D721Med (cell line): ENCODE results near the gene CTTNBP2.
"Not testable (repeated sequence)": the region's sequence is repeated elsewhere in the genome, so short reads cannot be mapped to it uniquely, and the experiment has no call there.

ENCODE experiments used
- DNase-seq: peaks from one replicate; pipeline ENCODE4 v3.0.0; 2011; ENCODE audit warnings: low spot score; ENCODE audit not compliant: insufficient read length
- FAIRE-seq: peaks from 2 replicates; lab custom pipeline; 2011; peaks lifted over from hg19 to GRCh38; lab: Jason Lieb, UNC
- TF ChIP-seq, protein P1 (sequence below): IDR thresholded peaks from 2 replicates; pipeline ENCODE4 v1.5.1; 2012; ENCODE audit warnings: mild to moderate bottlenecking, control low read depth; ENCODE audit not compliant: insufficient read depth; ENCODE audit errors: missing control alignments

CTTNBP2 gene

DNA sequence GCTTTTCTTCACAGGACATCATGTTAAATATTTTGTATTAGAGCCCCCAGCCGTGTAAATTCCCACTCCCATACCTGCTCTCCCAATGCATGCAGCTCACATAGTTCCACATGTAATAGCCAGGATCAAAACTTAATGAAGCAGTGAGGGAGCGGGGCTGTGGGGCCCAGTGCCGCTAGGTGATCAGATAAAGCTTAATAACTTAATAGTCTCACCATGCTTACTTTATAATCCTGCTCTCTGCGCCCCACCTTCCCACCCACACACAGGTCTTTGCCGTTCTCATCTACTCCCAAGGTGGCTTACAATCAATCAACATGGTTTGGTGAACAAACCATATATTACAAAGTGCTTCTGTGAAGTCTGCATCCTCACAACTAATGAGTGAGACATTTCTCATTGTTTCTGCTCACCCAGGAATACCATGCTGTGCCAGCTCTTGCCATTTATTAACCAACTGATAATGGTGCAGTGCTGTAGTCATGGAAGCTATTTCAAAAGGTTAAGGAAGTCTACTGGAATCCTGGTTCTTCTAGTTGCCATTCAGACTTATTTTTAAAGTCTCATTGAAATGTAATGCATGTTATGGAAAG lies 156.4 kb downstream of the CTTNBP2 start:
- no peak for DNase-seq
- TF ChIP-seq, protein P1, sequence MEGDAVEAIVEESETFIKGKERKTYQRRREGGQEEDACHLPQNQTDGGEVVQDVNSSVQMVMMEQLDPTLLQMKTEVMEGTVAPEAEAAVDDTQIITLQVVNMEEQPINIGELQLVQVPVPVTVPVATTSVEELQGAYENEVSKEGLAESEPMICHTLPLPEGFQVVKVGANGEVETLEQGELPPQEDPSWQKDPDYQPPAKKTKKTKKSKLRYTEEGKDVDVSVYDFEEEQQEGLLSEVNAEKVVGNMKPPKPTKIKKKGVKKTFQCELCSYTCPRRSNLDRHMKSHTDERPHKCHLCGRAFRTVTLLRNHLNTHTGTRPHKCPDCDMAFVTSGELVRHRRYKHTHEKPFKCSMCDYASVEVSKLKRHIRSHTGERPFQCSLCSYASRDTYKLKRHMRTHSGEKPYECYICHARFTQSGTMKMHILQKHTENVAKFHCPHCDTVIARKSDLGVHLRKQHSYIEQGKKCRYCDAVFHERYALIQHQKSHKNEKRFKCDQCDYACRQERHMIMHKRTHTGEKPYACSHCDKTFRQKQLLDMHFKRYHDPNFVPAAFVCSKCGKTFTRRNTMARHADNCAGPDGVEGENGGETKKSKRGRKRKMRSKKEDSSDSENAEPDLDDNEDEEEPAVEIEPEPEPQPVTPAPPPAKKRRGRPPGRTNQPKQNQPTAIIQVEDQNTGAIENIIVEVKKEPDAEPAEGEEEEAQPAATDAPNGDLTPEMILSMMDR, result no peak
- no peak for FAIRE-seq

GRCh38 chr7:117715784-117716445 lies 157.3 kb downstream of the CTTNBP2 start:
- TF ChIP-seq, protein P1, result peak; percentile 66
- DNase-seq, result no peak
- no peak for FAIRE-seq

DNA sequence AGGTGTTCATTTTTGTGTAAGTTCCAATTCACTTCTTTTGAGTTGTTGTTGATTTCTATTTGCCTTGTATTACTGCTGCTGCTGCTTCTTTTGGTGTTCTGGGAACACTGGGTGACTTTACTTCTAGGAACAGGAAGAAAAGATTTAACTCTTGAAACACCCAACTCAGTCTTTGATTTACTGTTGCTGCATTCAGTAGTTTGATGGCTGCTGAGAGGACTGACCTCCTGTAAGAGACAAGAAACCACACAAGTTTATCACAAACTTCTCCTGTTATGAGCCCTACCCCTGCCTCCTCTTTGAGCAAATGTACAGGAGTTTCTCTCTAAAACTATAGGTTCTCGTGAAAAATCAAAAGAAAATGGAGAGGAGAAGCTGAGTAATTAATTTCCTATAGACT lies 161.7 kb downstream of the CTTNBP2 start:
- no peak for FAIRE-seq
- DNase-seq, result no peak
- TF ChIP-seq, protein P1, result no peak

DNA sequence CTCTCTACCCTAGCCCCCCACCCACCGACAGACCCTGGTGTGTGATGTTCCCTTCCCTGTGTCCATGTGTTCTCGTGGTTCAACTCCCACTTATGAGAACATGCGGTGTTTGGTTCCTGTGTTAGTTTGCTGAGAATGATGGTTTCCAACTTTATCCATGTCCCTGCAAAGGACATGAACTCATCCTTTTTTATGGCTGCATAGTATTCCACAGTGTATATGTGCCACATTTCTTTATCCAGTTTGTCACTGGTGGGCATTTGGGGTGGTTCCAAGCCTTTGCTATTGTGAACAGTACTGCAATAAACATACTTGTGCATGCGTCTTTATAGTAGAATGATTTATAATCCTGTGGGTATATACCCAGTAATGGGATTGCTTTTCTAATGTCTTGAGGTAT lies 165.1 kb downstream of the CTTNBP2 start:
- not testable (repeated sequence) for DNase-seq, FAIRE-seq

DNA sequence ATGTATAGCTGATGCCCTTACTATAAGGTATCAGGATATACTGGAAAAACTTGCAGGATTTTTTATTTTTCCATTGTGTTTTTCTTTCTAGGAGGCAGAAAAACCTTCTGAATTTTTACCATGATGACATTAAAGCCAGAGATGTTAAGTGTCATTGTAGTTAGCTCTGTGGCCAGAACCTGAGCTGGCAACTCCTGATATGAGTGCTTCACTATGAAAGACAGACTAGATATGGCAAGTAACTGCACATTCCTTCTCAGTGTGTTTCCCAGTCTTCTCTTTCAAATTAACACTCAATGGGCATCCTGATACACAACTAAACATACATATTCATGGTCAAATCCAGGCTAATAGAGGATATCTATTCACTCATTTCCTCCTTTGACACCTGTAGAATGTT lies 166.2 kb downstream of the CTTNBP2 start:
- DNase-seq (no peak), FAIRE-seq (no peak)
- TF ChIP-seq, protein P1, result no peak

GRCh38 chr7:117706210-117706609 lies 167.0 kb downstream of the CTTNBP2 start:
- DNase-seq (no peak), FAIRE-seq (no peak)
- TF ChIP-seq, protein P1, result no peak

DNA sequence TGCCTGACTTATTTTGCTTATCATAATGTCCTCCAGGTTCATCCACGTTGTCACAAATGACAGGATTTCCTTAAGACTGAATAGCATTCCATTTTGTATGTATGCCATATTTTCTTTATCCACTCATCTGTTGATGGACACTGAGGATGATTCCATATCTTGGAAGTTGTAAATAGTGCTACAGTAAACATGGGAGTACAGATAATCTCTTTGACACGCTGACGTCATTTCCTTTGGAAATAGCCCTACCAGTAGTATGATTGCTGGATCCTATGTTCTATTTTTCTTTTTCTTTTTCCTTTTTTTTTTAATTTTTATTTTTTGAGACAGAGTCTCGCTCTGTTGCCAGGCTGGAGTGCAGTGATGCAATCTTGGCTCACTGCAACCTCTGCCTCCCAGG lies 167.6 kb downstream of the CTTNBP2 start:
- FAIRE-seq (no peak), DNase-seq (no peak)
- TF ChIP-seq, protein P1, result no peak
